Activated CD8-positive, alpha-beta T cell treated with anti-CD3 and anti-CD28 coated beads, Interleukin-2, amount 10 ng/mL, durations not matched to agents 7 days and 5 days (primary cell): ENCODE data around the gene ACBD6. TPM values are rescaled to one million over a fixed set of nuclear protein-coding genes. Genes with fewer than 3 reads are reported as not detected.
"Not testable (repeated sequence)": the region's sequence is repeated elsewhere in the genome, so short reads cannot be mapped to it uniquely, and the experiment has no call there.

ENCODE experiments used
- ATAC-seq: fragments of 150-1000 bp; cut with Tn5 transposase; one replicate; pipeline ENCODE4 v1.10.0; 2021; ENCODE audit warnings: moderate library complexity
- CTCF ChIA-PET: fragments of 350-600 bp; sonication (Branson Sonifier 250); formaldehyde crosslinking; loops from one replicate; lab custom pipeline; 2021; ENCODE audit warnings: antibody characterized with exemption; lab: Charles Lee
- POLR2A ChIA-PET: fragments of 350-600 bp; sonication (Branson Sonifier 250); formaldehyde crosslinking; loops from one replicate; lab custom pipeline; 2021; ENCODE audit warnings: antibody characterized with exemption; lab: Charles Lee
- DNase-seq: peaks from one replicate; pipeline ENCODE4 v3.0.0-alpha.2; 2020
- H3K27ac Mint-ChIP-seq: one replicate; pipeline ENCODE4 v1.8.0; 2021; ENCODE audit warnings: mild to moderate bottlenecking, mixed read lengths
- H3K27me3 Mint-ChIP-seq: one replicate; pipeline ENCODE4 v1.8.0; 2021; ENCODE audit warnings: low read depth, mixed read lengths
- H3K36me3 Mint-ChIP-seq: one replicate; pipeline ENCODE4 v1.8.0; 2021; ENCODE audit warnings: low read depth, mixed read lengths
- H3K4me1 Mint-ChIP-seq: one replicate; pipeline ENCODE4 v1.8.0; 2021; ENCODE audit warnings: low read depth, mixed read lengths
- H3K4me3 Mint-ChIP-seq: one replicate; pipeline ENCODE4 v1.8.0; 2021; ENCODE audit warnings: mild to moderate bottlenecking, mixed read lengths
- H3K9me3 Mint-ChIP-seq: one replicate; pipeline ENCODE4 v1.8.0; 2022; ENCODE audit warnings: mixed read lengths; ENCODE audit not compliant: insufficient read depth
- total RNA-seq, 2 experiments: library from RNA; stranded (reverse); gene quantifications; one replicate each; pipeline ENCODE4 v1.2.3, GENCODE V29; 2021

The ACBD6 gene
- total RNA-seq, 2 experiments from 2014 or later, result 35.7 to 37.7 TPM

DNA sequence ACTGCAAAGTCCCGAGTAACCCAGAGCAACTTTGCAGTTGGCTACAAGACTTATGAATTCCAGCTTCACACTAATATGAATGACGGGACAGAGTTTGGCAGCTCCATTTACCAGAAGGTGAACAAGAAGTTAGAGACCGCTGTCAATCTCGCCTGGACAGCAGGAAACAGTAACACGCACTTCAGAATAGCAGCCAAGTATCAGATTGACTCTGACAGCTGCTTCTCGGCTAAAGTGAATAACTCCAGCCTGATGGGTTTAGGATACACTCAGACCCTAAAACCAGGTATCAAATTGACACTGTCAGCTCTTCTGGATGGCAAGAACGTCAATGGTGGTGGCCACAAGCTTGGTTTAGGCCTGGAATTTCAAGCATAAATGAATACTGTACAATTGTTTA is 66.8 kb downstream of the ACBD6 start:
- ATAC-seq (no peak), DNase-seq (no peak)
- Mint-ChIP-seq H3K27me3 (no peaks in the 10 kb centered on the region), H3K27ac (no peak overlapping the region), H3K36me3 (peaks cover 27% of the 10 kb centered on the region), H3K9me3 (peaks cover 6% of the 10 kb centered on the region), H3K4me3 (no peak overlapping the region), H3K4me1 (no peaks in the 10 kb centered on the region)
- ChIA-PET CTCF (no interaction called here), POLR2A (no interaction called here)

DNA sequence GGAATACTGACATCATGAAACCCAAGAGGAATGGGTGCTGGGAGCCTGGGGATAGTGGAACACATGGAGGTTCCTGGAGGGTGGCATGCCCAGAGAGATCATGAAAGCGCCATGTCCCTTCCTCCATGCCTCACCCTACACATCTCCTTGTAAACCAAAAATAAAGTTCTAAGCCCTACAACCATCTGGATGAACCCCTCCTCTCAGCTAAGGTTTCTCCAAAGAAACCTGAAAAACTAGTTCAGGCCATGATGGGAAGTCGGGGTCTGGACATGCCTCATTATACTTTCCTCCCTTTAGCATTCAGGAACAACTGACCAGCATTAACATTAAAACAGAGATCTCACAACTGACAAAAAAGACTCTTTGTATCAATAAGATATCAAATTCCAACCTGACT is 68.5 kb downstream of the ACBD6 start:
- Mint-ChIP-seq H3K9me3 (peaks cover 6% of the 10 kb centered on the region), H3K4me3 (no peak overlapping the region), H3K27ac (no peak overlapping the region), H3K27me3 (no peaks in the 10 kb centered on the region), H3K36me3 (peaks cover 34% of the 10 kb centered on the region), H3K4me1 (no peaks in the 10 kb centered on the region)
- ATAC-seq (no peak), DNase-seq (no peak)
- POLR2A ChIA-PET, result no interaction called here
- CTCF ChIA-PET, result no interaction called here

DNA sequence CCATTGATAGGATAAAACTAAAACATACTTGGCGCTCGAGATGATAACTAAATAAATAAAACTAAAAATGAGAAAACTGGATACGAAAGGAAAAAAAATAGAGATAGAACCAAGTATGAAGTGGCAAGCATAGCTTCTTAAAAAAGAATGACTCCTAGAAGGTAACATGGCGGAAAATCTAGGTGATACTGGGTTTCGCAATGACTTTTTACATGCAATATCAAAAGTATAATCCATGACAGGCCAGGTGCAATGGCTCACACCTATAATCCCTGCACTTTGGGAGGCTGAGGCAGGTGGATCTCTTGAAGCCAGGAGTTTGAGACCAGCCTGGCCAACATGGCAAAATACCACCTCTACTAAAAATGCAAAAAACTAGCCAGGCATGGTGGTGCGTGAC is 70.7 kb downstream of the ACBD6 start:
- Mint-ChIP-seq H3K27me3 (no peaks in the 10 kb centered on the region), H3K36me3 (peaks cover 31% of the 10 kb centered on the region), H3K27ac (no peak overlapping the region), H3K4me3 (no peak overlapping the region), H3K9me3 (peaks cover 6% of the 10 kb centered on the region), H3K4me1 (no peaks in the 10 kb centered on the region)
- ChIA-PET POLR2A (no interaction called here), CTCF (no interaction called here)
- no peak for DNase-seq
- no peak for ATAC-seq

GRCh38 chr1:180428782-180429695 is 73.3 kb downstream of the ACBD6 start:
- H3K4me3 Mint-ChIP-seq, result no peak overlapping the region
- H3K4me1 Mint-ChIP-seq, result no peaks in the 10 kb centered on the region
- ChIA-PET CTCF (interaction anchor here (1.3 kb wide), 1 partner anchor 13 kb away, joined by 4 read pairs; no protein-coding TSS in a partner anchor), POLR2A (no interaction called here)
- ATAC-seq (no peak), DNase-seq (no peak)
- H3K9me3 Mint-ChIP-seq, result peaks cover 6% of the 10 kb centered on the region
- H3K27me3 Mint-ChIP-seq, result no peaks in the 10 kb centered on the region
- H3K27ac Mint-ChIP-seq, result no peak overlapping the region
- H3K36me3 Mint-ChIP-seq, result peaks cover 17% of the 10 kb centered on the region

GRCh38 chr1:180425952-180426351 is 76.4 kb downstream of the ACBD6 start:
- Mint-ChIP-seq H3K4me3 (no peak overlapping the region), H3K27me3 (no peaks in the 10 kb centered on the region), H3K9me3 (peaks cover 13% of the 10 kb centered on the region), H3K36me3 (peaks cover 23% of the 10 kb centered on the region), H3K4me1 (no peaks in the 10 kb centered on the region), H3K27ac (no peak overlapping the region)
- ATAC-seq (no peak), DNase-seq (no peak)
- ChIA-PET CTCF (no interaction called here), POLR2A (no interaction called here)

DNA sequence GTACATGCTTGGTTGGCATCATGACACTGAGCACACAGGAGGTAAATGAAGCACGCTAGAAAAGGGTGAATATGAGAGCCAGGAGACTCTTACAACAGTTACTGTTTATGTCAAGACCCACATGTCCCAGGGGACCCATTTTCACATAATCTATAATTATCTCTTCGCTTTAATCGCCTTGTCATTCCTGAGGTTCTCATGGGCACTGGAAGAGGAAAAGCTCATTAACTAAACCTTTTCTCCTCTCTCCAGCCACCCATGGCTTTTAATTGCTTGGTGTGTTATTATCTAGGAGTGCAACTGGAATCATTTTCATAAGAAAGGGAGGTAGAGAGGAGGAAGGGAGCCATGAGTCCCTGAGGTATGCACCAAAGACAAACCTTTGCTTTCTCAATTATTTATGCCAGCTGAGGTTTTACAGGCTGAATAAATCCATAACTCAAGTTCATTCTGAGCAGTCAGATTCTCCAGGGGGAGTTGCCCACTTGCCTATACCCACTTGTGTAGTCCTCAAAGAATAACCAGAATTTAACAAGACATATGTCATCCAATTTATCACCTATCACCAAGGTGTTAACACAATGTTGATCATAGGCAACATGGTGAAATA is 77.4 kb downstream of the ACBD6 start:
- Mint-ChIP-seq H3K36me3 (peaks cover 19% of the 10 kb centered on the region), H3K9me3 (peaks cover 13% of the 10 kb centered on the region), H3K4me3 (no peak overlapping the region), H3K4me1 (no peaks in the 10 kb centered on the region), H3K27me3 (no peaks in the 10 kb centered on the region), H3K27ac (no peak overlapping the region)
- no peak for DNase-seq
- POLR2A ChIA-PET, result no interaction called here
- CTCF ChIA-PET, result interaction anchor here (1.0 kb wide), 1 partner anchor 12 kb away, joined by 3 read pairs; no protein-coding TSS in a partner anchor
- no peak for ATAC-seq

DNA sequence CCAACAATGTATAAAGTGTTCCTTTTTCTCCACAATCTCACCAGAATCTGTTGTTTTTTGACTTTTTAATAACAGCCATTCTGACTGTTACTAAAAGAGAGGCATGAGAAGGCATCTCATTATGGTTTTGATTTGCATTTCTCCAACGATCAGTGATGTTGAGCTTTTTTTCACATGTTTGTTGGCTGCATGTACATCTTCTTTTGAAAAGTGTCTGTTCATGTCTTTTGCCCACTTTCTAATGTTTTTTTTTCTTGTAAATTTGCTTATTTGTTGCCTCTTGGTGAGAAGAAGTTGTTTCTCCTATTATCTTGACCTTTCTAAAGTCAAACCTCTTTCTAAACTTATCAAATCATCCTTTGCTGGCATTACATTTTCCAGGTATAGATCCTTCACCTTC is 80.8 kb downstream of the ACBD6 start:
- H3K9me3 Mint-ChIP-seq, result peaks cover 13% of the 10 kb centered on the region
- DNase-seq, result no peak
- ChIA-PET POLR2A (no interaction called here), CTCF (interaction anchor here (0.7 kb wide), 1 partner anchor 42 kb away, joined by 3 read pairs; no protein-coding TSS in a partner anchor)
- H3K27ac Mint-ChIP-seq, result no peak overlapping the region
- ATAC-seq, result no peak
- no peaks in the 10 kb centered on the region for H3K27me3 Mint-ChIP-seq
- H3K4me3 Mint-ChIP-seq, result no peak overlapping the region
- no peaks in the 10 kb centered on the region for H3K4me1 Mint-ChIP-seq
- H3K36me3 Mint-ChIP-seq, result peaks cover 15% of the 10 kb centered on the region

- H3K27ac Mint-ChIP-seq, H3K27me3 Mint-ChIP-seq, H3K4me1 Mint-ChIP-seq, POLR2A ChIA-PET, DNase-seq, ATAC-seq, H3K4me3 Mint-ChIP-seq: not testable (repeated sequence)
- CTCF ChIA-PET, result interaction anchor here (0.7 kb wide), 1 partner anchor 42 kb away, joined by 3 read pairs; no protein-coding TSS in a partner anchor
- Mint-ChIP-seq H3K36me3 (peaks cover 19% of the 10 kb centered on the region), H3K9me3 (peaks cover 13% of the 10 kb centered on the region)
Measured at GRCh38 chr1:180421145-180421544, 81.2 kb downstream of the ACBD6 start.

- no peak for DNase-seq
- Mint-ChIP-seq H3K4me1 (no peaks in the 10 kb centered on the region), H3K27me3 (no peaks in the 10 kb centered on the region), H3K36me3 (peaks cover 16% of the 10 kb centered on the region), H3K9me3 (no peaks in the 10 kb centered on the region), H3K4me3 (no peak overlapping the region), H3K27ac (no peak overlapping the region)
- POLR2A ChIA-PET, result no interaction called here
- CTCF ChIA-PET, result interaction anchor here (0.7 to 1.8 kb wide), 12 partner anchors 11 to 237 kb away, joined by 3 to 17 read pairs (median 3); no protein-coding TSS in a partner anchor
- ATAC-seq, result no peak
Measured at GRCh38 chr1:180415985-180416633, 86.3 kb downstream of the ACBD6 start.

DNA sequence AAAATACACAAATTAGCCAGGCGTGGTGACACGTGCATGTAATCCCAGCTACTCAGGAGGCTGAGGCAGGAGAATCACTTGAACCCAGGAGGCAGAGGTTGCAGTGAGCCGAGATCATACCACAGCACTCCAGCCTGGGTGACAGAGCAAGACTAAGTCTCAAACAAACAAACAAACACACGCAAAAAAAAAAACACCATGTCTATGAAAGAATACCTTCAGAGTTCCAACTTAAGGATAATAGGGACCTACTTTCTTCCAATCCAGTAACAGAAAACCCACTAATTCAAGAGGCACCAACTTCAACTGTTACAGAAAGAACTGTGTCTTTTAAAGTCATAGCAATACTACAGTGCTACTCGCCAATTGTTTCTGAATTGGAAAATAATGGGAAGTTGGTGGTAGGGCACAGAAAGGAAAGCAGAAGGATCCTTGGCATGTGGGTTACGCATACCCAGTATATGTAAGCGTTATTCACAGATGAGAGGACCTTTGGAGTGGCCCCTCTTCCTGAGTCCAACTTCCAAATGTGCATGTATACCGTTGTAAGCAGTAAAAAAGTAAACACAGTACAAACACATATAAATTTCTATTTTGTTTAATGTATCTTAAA is 87.0 kb downstream of the ACBD6 start:
- H3K27me3 Mint-ChIP-seq, result no peaks in the 10 kb centered on the region
- CTCF ChIA-PET, result interaction anchor here (0.7 to 1.8 kb wide), 12 partner anchors 12 to 236 kb away, joined by 3 to 17 read pairs (median 4); no protein-coding TSS in a partner anchor
- no peak for DNase-seq
- no peaks in the 10 kb centered on the region for H3K9me3 Mint-ChIP-seq
- H3K4me3 Mint-ChIP-seq, result no peak overlapping the region
- POLR2A ChIA-PET, result no interaction called here
- H3K27ac Mint-ChIP-seq, result no peak overlapping the region
- peaks cover 18% of the 10 kb centered on the region for H3K36me3 Mint-ChIP-seq
- no peaks in the 10 kb centered on the region for H3K4me1 Mint-ChIP-seq
- ATAC-seq, result no peak

DNA sequence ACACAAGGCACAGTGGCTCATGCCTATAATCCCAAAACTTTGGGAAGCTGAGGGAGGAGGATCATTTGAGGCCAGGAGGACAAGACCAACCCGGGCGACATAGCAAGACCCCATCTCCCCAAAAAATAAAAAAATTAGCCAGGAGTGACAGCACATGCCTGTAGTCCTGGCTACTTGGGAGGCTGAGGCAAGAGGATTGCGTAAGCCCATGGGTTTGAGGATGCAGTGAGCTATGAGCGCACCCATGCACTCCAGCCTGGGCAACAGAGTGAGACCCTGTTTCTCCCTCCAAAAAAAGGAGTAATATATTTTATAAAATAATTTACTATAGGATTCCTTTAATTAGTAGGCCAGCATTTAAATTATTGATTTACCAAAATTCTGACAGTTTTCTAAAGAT is 89.8 kb downstream of the ACBD6 start:
- DNase-seq (no peak), ATAC-seq (no peak)
- no peaks in the 10 kb centered on the region for H3K4me1 Mint-ChIP-seq
- no peak overlapping the region for H3K4me3 Mint-ChIP-seq
- ChIA-PET POLR2A (no interaction called here), CTCF (interaction anchor here (1.1 kb wide), 1 partner anchor 12 kb away, joined by 3 read pairs; no protein-coding TSS in a partner anchor)
- no peaks in the 10 kb centered on the region for H3K27me3 Mint-ChIP-seq
- H3K27ac Mint-ChIP-seq, result no peak overlapping the region
- peaks cover 25% of the 10 kb centered on the region for H3K36me3 Mint-ChIP-seq
- H3K9me3 Mint-ChIP-seq, result no peaks in the 10 kb centered on the region
